Natural killer cell (primary cell): Measurements from ENCODE around the gene ADD1. TPM values are rescaled to one million over a fixed set of nuclear protein-coding genes. Genes with fewer than 3 reads are reported as not detected.

Experiments
- ATAC-seq, 3 donors: fragments of 150-1000 bp in 2 of 3; fragments of 200-7000 bp in 1 of 3; cut with Tn5 transposase; 1 replicate in 1 of 3; 2 replicates in 2 of 3; pipeline ENCODE4 v1.10.0; 2021; ENCODE audit warnings: mild to moderate bottlenecking in 2 of 3, moderate library complexity in 2 of 3
- DNase-seq, 2 donors: peaks; one replicate each; pipeline versions ENCODE4 v3.0.0 to v3.0.0-alpha.2; 2013 to 2021; ENCODE audit warnings: mixed read lengths in 1 of 2
- H3K27ac ChIP-seq: one replicate; pipeline ENCODE4 v1.5.1; 2013; ENCODE audit warnings: mild to moderate bottlenecking, low read length
- H3K27me3 ChIP-seq: one replicate; pipeline ENCODE4 v1.6.1; 2013; ENCODE audit warnings: low read length; ENCODE audit not compliant: control insufficient read depth, insufficient read depth
- H3K36me3 ChIP-seq: one replicate; pipeline ENCODE4 v1.6.1; 2013; ENCODE audit warnings: low read length; ENCODE audit not compliant: control insufficient read depth, insufficient read depth
- H3K4me1 ChIP-seq: one replicate; pipeline ENCODE4 v1.6.1; 2013; ENCODE audit warnings: low read length; ENCODE audit not compliant: control insufficient read depth, insufficient read depth
- H3K4me3 ChIP-seq: one replicate; pipeline ENCODE4 v1.5.1; 2013; ENCODE audit warnings: low read length
- H3K9me3 ChIP-seq: one replicate; pipeline ENCODE4 v1.6.1; 2013; ENCODE audit warnings: low read length; ENCODE audit not compliant: control insufficient read depth, insufficient read depth
- H3K27ac Mint-ChIP-seq, 2 donors: one replicate each; pipeline ENCODE4 v1.8.0; 2022; ENCODE audit warnings: mild to moderate bottlenecking in 2 of 2, mixed read lengths in 2 of 2, moderate library complexity in 1 of 2
- H3K27me3 Mint-ChIP-seq, 2 donors: one replicate each; pipeline ENCODE4 v1.8.0; 2022; ENCODE audit warnings: low read depth in 2 of 2, mixed read lengths in 2 of 2
- H3K36me3 Mint-ChIP-seq: one replicate; pipeline ENCODE4 v1.8.0; 2022; ENCODE audit warnings: mixed read lengths
- H3K4me1 Mint-ChIP-seq, 2 donors: one replicate each; pipeline ENCODE4 v1.8.0; 2022; ENCODE audit warnings: mixed read lengths in 2 of 2
- H3K4me3 Mint-ChIP-seq: one replicate; pipeline ENCODE4 v1.8.0; 2022; ENCODE audit warnings: mild to moderate bottlenecking, moderate library complexity, mixed read lengths
- H3K9me3 Mint-ChIP-seq, 2 donors: one replicate each; pipeline ENCODE4 v1.8.0; 2022; ENCODE audit warnings: mixed read lengths in 2 of 2
- WGBS: methylation state at CpG from one replicate; pipeline ENCODE4 v1.1.7; 2013; ENCODE audit warnings: missing lambda C conversion rate; ENCODE audit not compliant: insufficient coverage; 5-methylcytosine and 5-hydroxymethylcytosine counted together
- intact Hi-C: fragments of 100-400 bp; cut with micrococcal nuclease; formaldehyde crosslinking; loops from one replicate; pipeline ENCODE4 v1.14.2; 2022
- total RNA-seq, 4 donors: library from RNA; stranded (reverse); fragments of 120-200 nt in 1 of 4; gene quantifications; one replicate each; pipeline versions ENCODE4 v1.2.3 to v1.2.4, GENCODE V29; 2013 to 2022
- TF ChIP-seq, protein P1 (sequence below): fragments of 200-600 bp; IDR thresholded peaks from one replicate; pipeline ENCODE4 v1.8.0; 2022; ENCODE audit warnings: antibody characterized with exemption

The ADD1 gene
- total RNA-seq, 3 donors from 2014 or later (not counting 1 experiment from before 2014, with no cell fraction given), result 383 to 465 (median 452) TPM

DNA sequence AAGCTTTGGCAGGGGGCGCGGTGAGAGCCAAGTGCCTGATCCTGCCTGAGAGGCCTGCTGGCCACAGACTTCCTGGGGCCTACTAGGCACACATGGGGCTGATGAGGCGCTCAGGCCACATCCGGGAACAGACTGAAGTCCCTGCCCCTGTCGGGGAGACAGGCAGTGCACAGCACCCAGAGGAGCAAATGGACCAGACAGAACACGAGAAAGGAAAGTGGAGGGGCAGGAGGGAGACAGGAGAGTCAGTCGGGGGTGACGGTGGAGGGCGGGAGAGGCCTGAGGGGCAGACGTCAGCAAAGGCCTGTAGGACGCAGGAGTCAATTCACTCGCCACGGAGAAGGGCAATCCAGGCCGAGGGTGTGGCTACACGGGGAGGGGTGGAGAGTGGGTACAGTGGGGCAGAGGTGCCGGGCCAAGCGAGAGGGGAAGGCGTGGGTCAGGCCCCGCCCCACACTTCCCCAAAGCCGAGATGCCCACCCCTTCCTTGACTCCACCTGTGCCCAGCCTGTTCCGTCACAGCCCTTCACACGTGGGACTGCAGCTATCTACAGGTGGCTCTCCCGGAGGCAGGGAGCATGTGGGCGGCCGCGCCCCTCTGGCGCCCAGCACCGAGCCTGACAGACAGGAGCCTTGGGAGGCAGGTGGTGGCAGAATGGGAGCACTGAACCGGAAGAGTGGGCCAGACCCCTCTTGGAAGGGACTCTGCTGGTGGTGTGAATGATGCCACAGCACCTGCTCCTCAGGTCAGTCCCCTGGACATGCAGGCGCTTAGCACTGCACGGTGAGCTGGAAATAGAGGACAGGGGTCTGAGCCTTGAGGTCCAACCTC is 99.1 kb downstream of the ADD1 start:
- peak overlapping the region; percentile 69 for H3K27ac ChIP-seq
- Mint-ChIP-seq H3K9me3 (no peaks in the 10 kb centered on the region), H3K4me1 (peaks cover 6 to 22% of the 10 kb centered on the region in 2 donors), H3K27ac (peak overlapping the region; percentile 80 to 87), H3K4me3 (peak overlapping the region; percentile 35), H3K27me3 (no peaks in the 10 kb centered on the region), H3K36me3 (peaks cover 8% of the 10 kb centered on the region)
- ATAC-seq (peak; percentile 61 to 71 (median 65)), DNase-seq (peak in 1 of 2 donors; percentile 70)
- 77% methylated on average over 30 of the region's 31 CpGs for WGBS
- H3K27me3 ChIP-seq, result no peaks in the 10 kb centered on the region
- peaks cover 32% of the 10 kb centered on the region for H3K4me1 ChIP-seq
- no peak overlapping the region for H3K4me3 ChIP-seq
- intact Hi-C loops, result no loop called here
- H3K36me3 ChIP-seq, result peaks cover 77% of the 10 kb centered on the region
- TF ChIP-seq, protein P1, sequence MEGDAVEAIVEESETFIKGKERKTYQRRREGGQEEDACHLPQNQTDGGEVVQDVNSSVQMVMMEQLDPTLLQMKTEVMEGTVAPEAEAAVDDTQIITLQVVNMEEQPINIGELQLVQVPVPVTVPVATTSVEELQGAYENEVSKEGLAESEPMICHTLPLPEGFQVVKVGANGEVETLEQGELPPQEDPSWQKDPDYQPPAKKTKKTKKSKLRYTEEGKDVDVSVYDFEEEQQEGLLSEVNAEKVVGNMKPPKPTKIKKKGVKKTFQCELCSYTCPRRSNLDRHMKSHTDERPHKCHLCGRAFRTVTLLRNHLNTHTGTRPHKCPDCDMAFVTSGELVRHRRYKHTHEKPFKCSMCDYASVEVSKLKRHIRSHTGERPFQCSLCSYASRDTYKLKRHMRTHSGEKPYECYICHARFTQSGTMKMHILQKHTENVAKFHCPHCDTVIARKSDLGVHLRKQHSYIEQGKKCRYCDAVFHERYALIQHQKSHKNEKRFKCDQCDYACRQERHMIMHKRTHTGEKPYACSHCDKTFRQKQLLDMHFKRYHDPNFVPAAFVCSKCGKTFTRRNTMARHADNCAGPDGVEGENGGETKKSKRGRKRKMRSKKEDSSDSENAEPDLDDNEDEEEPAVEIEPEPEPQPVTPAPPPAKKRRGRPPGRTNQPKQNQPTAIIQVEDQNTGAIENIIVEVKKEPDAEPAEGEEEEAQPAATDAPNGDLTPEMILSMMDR, result no peak
- no peaks in the 10 kb centered on the region for H3K9me3 ChIP-seq

- peak overlapping the region; percentile 80 to 87 for H3K27ac Mint-ChIP-seq
- no peak overlapping the region for H3K4me3 ChIP-seq
- peaks cover 8% of the 10 kb centered on the region for H3K36me3 Mint-ChIP-seq
- no peak for DNase-seq
- no peaks in the 10 kb centered on the region for H3K9me3 ChIP-seq
- peaks cover 6 to 22% of the 10 kb centered on the region in 2 donors for H3K4me1 Mint-ChIP-seq
- peak overlapping the region; percentile 34 for H3K27ac ChIP-seq
- TF ChIP-seq, protein P1, result no peak
- intact Hi-C loops, result no loop called here
- H3K27me3 Mint-ChIP-seq, result no peaks in the 10 kb centered on the region
- H3K36me3 ChIP-seq, result peaks cover 77% of the 10 kb centered on the region
- no peak for ATAC-seq
- WGBS, result 94% methylated on average over 16 of the region's 20 CpGs
- H3K4me3 Mint-ChIP-seq, result no peak overlapping the region
- H3K4me1 ChIP-seq, result peaks cover 31% of the 10 kb centered on the region
- H3K27me3 ChIP-seq, result no peaks in the 10 kb centered on the region
- H3K9me3 Mint-ChIP-seq, result no peaks in the 10 kb centered on the region
Observed at GRCh38 chr4:2943364-2944090, 99.9 kb downstream of the ADD1 start.

DNA sequence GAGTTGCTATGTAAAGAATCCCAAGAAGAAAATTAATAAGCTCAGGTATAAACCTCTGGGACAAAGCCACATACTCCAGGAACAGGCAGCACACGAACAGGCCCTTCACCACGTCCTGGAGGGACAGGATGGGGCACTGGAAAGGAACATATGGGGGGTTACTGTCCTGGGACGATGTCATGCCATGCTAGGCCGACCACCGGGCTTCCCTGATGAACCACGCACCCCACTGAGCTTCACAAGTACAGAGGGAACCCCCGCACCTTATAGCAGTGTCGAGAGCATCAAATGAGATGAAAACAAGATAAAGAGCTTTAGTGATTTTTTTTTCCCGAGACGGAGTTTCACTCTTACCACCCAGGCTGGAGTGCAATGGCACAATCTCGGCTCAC is 100.4 kb downstream of the ADD1 start:
- intact Hi-C loops, result no loop called here
- Mint-ChIP-seq H3K27ac (peak overlapping the region; percentile 45 to 73), H3K9me3 (no peaks in the 10 kb centered on the region), H3K36me3 (peaks cover 8% of the 10 kb centered on the region), H3K4me1 (peaks cover 2 to 22% of the 10 kb centered on the region in 2 donors), H3K27me3 (no peaks in the 10 kb centered on the region), H3K4me3 (no peak overlapping the region)
- no peak overlapping the region for H3K27ac ChIP-seq
- TF ChIP-seq, protein P1, result no peak
- 77% methylated on average over 11 of the region's 11 CpGs for WGBS
- no peaks in the 10 kb centered on the region for H3K9me3 ChIP-seq
- H3K4me1 ChIP-seq, result peaks cover 31% of the 10 kb centered on the region
- DNase-seq (no peak), ATAC-seq (no peak)
- H3K4me3 ChIP-seq, result no peak overlapping the region
- no peaks in the 10 kb centered on the region for H3K27me3 ChIP-seq
- H3K36me3 ChIP-seq, result peaks cover 71% of the 10 kb centered on the region
